GM19372 (cell line): ENCODE results near the gene WBP4.
"Not testable (repeated sequence)": the region's sequence is repeated elsewhere in the genome, so short reads cannot be mapped to it uniquely, and the experiment has no call there.

Experiments used
- ATAC-seq: cut with Tn5 transposase; IDR thresholded peaks from one replicate; pipeline ENCODE4 v1.9.1; 2021; ENCODE audit warnings: mild to moderate bottlenecking, low read depth, moderate library complexity; ENCODE audit not compliant: unreplicated experiment

WBP4 gene

DNA sequence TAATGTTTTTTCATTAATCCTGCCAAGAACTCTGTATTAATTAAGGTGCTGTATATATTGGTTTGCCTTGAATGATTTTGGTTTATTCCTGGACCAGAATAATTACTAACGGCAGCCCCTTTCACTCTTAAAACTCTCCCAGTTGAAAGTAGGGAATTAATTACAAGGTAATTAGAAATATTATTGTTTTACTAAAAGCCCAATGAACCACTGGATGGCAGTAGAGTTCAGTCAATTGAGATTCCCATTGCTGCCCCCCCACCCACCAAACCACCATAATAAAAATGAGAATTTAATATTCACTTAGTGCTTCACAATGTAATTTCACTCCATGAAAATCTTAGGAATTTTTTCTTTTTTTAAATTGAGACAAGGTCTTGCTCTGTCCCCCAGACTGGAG, 13.7 kb downstream of the WBP4 start:
- ATAC-seq, result no peak

- no peak for ATAC-seq
Measured at GRCh38 chr13:41075485-41075884, 14.2 kb downstream of the WBP4 start.

- no peak for ATAC-seq
Measured at GRCh38 chr13:41077475-41077874, 16.2 kb downstream of the WBP4 start.

GRCh38 chr13:41079725-41080124, 18.4 kb downstream of the WBP4 start:
- no peak for ATAC-seq

DNA sequence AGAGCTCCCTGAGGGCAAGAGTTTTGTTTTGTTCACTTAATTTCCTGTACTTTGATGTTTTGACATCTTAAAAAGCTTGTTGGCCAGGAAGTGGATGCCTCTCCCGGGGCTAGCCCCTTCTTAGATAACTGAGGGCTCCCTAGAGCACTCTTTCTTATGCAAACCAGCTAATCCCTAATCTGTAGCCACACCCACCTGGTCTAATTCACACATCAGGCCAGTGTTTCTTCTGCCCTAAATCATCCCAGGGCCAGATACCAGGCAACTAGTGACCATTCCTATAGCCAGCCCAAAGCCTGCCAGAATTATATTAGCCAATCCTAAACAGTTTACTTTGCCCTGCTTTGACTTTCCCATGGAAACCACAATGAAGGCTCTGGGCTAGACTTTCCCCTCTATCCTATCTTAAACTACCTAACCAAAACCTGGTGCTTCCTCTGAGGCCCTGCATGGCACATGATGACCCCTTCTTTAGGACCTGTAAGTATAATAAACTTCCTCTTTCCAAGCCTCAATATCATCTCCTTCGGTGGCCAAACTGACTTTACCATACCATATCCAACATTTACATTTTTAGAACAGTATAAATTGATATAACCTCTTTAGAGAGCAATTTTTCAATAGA, 24.8 kb downstream of the WBP4 start:
- ATAC-seq, result no peak

DNA sequence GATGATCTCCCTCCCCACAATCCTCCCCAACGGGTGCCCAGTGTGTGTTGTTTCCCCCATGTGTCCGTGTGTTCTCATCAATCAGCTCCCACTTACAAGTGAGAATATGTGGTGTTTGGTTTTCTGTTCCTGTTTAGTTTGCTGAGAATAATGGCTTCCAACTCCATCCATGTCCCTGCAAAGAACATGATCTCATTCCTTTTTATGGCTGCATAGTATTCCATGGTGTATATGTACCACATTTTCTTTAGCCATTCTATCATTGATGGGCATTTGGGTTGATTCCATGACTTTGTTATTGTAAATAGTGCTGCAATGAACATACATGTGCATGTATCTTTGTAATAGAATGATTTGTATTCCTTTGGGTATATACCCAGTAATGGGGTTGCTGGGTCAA, 34.4 kb downstream of the WBP4 start:
- not testable (repeated sequence) for ATAC-seq

DNA sequence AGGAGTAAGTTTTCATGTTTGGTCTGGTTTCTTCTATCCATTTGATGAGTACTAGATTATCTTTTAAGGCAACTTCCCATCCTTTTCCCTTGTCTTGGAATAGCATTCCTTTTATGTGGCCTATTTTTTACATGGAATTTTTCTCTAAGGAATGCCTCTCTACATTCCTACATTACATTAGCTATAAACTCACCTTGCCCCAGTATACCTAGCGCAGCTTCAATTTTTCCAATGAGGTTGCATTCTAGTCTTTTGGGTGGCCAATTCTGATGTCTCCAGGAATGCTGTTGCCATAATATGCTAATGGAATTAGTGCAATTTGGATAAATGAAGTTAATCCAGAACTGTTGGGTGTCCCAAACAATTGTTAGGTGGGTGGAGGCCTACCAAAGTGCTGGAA, 37.5 kb downstream of the WBP4 start:
- ATAC-seq, result no peak

DNA sequence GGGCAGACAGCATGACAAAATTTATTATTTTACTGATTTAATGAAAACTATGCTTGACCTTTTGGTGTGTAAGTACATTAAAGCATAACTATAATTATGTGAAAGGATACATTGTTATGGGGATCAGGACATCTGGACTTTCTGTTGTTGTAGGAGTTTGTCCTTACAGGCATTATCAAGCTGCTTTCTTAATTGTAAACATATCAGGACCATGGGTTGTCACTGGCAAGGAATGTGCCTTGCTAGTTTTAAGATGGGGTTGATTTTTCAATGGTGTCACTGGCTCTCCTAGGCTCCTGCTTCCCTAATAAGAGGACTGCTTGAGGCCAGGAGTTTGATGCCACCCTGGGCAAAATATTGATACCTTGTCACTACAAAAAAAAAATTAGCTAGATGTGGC, 38.7 kb downstream of the WBP4 start:
- ATAC-seq, result no peak

DNA sequence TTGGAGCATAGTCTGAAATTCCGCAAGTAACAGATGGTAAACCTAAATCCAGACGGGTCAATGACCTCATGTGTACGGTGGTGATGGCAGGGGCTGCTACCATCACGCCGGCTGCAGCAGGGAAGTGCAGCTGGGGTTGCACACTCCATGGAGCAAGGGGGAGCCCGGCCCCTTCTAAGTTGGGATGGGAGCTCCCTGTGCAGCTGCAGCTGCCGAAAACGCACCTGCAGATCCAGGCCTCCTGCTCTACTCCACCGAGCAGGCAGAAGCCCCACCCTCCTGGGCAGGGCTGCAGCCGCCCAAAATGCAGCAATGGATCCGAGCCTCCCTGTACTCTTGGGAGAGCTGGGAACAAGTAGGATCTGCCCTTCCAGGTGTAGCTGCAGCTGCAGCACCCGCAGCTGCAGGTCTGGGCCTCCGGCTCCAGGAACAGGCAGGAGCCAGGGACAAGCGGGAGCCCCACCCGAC, 45.8 kb downstream of the WBP4 start:
- no peak for ATAC-seq

DNA sequence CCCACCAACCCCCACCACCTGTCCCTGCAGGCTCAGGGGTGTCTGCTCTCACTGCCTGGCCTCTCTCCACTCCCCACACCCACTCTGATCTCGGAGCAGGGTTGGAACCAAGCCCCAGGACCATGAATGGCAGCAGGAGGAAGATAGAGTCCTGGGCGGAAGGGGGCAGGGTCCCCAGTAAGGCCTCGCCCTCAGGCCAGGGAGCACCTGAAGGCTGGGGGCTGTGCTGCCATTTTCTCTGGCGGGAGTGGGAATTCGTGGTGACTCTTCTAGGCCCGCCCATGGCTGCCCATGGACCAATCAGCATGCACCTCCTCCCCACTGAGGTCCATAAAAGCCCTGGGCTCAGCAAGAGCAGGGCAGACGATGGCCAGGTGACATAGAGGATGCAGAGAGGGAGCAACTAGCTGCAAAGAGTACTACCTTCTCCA, 46.3 kb downstream of the WBP4 start:
- no peak for ATAC-seq

- no peak for ATAC-seq
Measured at GRCh38 chr13:41111454-41111853, 50.1 kb downstream of the WBP4 start.

GRCh38 chr13:41117869-41118268, 56.6 kb downstream of the WBP4 start:
- no peak for ATAC-seq

DNA sequence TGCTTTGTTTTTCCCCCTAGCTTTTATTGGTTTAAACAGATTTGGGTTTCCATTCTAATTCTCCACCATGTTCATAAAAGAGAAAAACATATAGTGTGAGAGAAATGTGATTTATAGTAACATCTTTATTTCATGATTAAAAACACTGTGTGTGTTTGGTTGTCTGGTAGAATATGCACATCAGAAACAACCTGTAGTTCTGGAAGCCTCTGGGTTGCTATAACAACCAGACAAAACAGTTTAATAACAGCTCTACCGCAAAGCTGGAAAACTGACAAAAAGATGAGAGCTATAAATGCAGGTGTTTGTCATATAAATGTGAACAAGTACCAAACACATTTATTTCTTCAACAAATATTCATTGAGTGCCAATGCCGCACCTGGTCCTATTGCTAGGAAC, 61.5 kb downstream of the WBP4 start:
- ATAC-seq, result no peak

DNA sequence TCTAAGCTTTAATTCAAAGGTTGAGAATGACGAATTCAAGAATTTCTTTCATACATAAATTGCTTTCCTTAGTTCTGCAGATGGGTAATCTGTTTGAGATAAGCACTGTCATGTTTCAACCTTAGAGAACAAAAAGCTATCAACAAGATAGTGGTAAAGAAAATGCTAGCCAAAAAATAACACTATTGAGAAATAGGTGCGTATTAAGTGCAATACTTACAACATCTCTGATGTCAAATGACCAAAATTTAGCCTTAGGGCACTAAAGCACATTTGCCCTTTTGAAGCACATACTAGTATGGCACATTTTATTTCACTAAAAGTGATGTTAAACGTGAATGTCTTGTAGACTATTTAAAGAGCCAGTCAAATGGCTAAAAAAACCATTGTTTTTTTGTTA, 66.4 kb downstream of the WBP4 start:
- no peak for ATAC-seq

- no peak for ATAC-seq
Measured at GRCh38 chr13:41130356-41130755, 69.0 kb downstream of the WBP4 start.

DNA sequence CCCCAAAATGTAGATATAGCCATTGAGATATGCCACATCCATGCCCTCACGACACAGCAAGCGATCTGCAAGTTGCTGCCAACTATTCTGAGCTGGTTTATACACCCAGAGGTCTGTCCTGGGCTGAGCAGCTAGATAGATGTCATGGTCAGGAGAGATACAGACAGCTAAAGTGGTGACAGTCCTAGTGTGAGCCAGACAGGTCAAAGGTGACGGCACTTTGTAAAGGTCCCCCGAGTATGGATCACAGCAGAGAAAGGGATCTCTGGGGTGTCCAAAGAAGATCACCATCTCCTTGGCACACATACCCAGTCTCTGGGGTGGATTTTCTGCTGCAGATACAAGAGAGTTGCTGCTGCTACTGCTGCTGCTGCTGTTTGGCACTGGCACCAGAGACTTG, 69.9 kb downstream of the WBP4 start:
- not testable (repeated sequence) for ATAC-seq

- peak; percentile 10 for ATAC-seq
Measured at GRCh38 chr13:41131660-41132511, 70.6 kb downstream of the WBP4 start.

GRCh38 chr13:41132512-41133152, 71.3 kb downstream of the WBP4 start, which contains the start of gene KBTBD6:
KBTBD6 (minus strand) TSS chr13:41132802; CDS start chr13:41132511, 291 bp downstream.
- peak; percentile 93 for ATAC-seq
